Measurements from ENCODE around the gene RNASET2.

RNASET2 gene

GRCh38 chr6:166946125-166946524, 10.2 kb downstream of the RNASET2 start:
- no peak overlapping the region for H3K4me3 ChIP-seq (ENCODE audit: low read depth, low read length)
- no peak for DNase-seq (ENCODE audit: low read depth)
- no peak for TF ChIP-seq CTCF (IDR thresholded peaks at IDR 0.05; ENCODE audit: control insufficient read depth, extremely low read depth, insufficient read depth)

GRCh38 chr6:166944666-166945256, 11.6 kb downstream of the RNASET2 start:
- no peak overlapping the region for H3K4me3 ChIP-seq (ENCODE audit: low read depth, low read length)
- no peak for DNase-seq (ENCODE audit: low read depth)
- no peak for TF ChIP-seq CTCF (IDR thresholded peaks at IDR 0.05; ENCODE audit: control insufficient read depth, extremely low read depth, insufficient read depth)

- no peak for TF ChIP-seq CTCF (IDR thresholded peaks at IDR 0.05; ENCODE audit: control insufficient read depth, extremely low read depth, insufficient read depth)
- no peak for DNase-seq (ENCODE audit: low read depth)
- no peak overlapping the region for H3K4me3 ChIP-seq (ENCODE audit: low read depth, low read length)
Observed at GRCh38 chr6:166942393-166943168, 13.8 kb downstream of the RNASET2 start.

- no peak overlapping the region for H3K4me3 ChIP-seq (ENCODE audit: low read depth, low read length)
- no peak for TF ChIP-seq CTCF (IDR thresholded peaks at IDR 0.05; ENCODE audit: control insufficient read depth, extremely low read depth, insufficient read depth)
- DNase-seq (ENCODE audit: low read depth), result no peak
Observed at GRCh38 chr6:166940643-166941068, 15.7 kb downstream of the RNASET2 start.

- no peak for DNase-seq (ENCODE audit: low read depth)
- TF ChIP-seq CTCF (IDR thresholded peaks at IDR 0.05; ENCODE audit: control insufficient read depth, extremely low read depth, insufficient read depth), result no peak
- H3K4me3 ChIP-seq (ENCODE audit: low read depth, low read length), result no peak overlapping the region
Observed at GRCh38 chr6:166939894-166940293, 16.5 kb downstream of the RNASET2 start.

- no peak for DNase-seq (ENCODE audit: low read depth)
- no peak for TF ChIP-seq CTCF (IDR thresholded peaks at IDR 0.05; ENCODE audit: control insufficient read depth, extremely low read depth, insufficient read depth)
- no peak overlapping the region for H3K4me3 ChIP-seq (ENCODE audit: low read depth, low read length)
Observed at GRCh38 chr6:166939345-166939744, 17.0 kb downstream of the RNASET2 start.

Data from LNCaP clone FGC (cell line).